H9 (cell line): Measurements from ENCODE around the gene BAG1. TPM values are rescaled to one million over a fixed set of nuclear protein-coding genes. Genes with fewer than 3 reads are reported as not detected.

Experiments
- DNase-seq: peaks from one replicate; pipeline ENCODE4 v3.0.0-alpha.2; 2017
- H2AFZ ChIP-seq: one replicate; pipeline ENCODE4 v1.6.1; 2013; ENCODE audit warnings: mild to moderate bottlenecking, low read length, control low read depth, moderate library complexity
- H2AK5ac ChIP-seq: 2 replicates; pipeline ENCODE4 v1.6.1; 2013; ENCODE audit warnings: low read length, control low read depth, mixed read lengths; ENCODE audit not compliant: insufficient read length
- H2BK120ac ChIP-seq: one replicate; pipeline ENCODE4 v1.6.1; 2013; ENCODE audit warnings: low read depth, mild to moderate bottlenecking, low read length, control low read depth, inconsistent platforms; ENCODE audit not compliant: poor library complexity, severe bottlenecking
- H2BK12ac ChIP-seq: 2 replicates; pipeline ENCODE4 v1.6.1; 2013; ENCODE audit warnings: low read length, control low read depth, mixed read lengths, low read depth; ENCODE audit not compliant: insufficient read length
- H2BK15ac ChIP-seq: 2 replicates; pipeline ENCODE4 v1.6.1; 2013; ENCODE audit warnings: low read depth, low read length, control low read depth
- H2BK20ac ChIP-seq: one replicate; pipeline ENCODE4 v1.6.1; 2013; ENCODE audit warnings: low read depth, mild to moderate bottlenecking, low read length, control low read depth, inconsistent platforms; ENCODE audit not compliant: poor library complexity, severe bottlenecking
- H2BK5ac ChIP-seq: 2 replicates; pipeline ENCODE4 v1.6.1; 2013; ENCODE audit warnings: low read length, control low read depth, mixed read lengths; ENCODE audit not compliant: insufficient read length
- H3K14ac ChIP-seq: 2 replicates; pipeline ENCODE4 v1.6.1; 2013; ENCODE audit warnings: low read length, control low read depth; ENCODE audit not compliant: insufficient read depth
- H3K18ac ChIP-seq: 2 replicates; pipeline ENCODE4 v1.6.1; 2013; ENCODE audit warnings: low read depth, mild to moderate bottlenecking, mixed read lengths, low read length, control low read depth; ENCODE audit not compliant: insufficient read length
- H3K23ac ChIP-seq: 2 replicates; pipeline ENCODE4 v1.6.1; 2013; ENCODE audit warnings: low read length, control low read depth, mixed read lengths, low read depth; ENCODE audit not compliant: insufficient read length
- H3K23me2 ChIP-seq: 2 replicates; pipeline ENCODE4 v1.6.1; 2013; ENCODE audit warnings: low read depth, mild to moderate bottlenecking, mixed read lengths, low read length, control low read depth; ENCODE audit not compliant: insufficient read length, poor library complexity, severe bottlenecking
- H3K27ac ChIP-seq: 2 replicates; pipeline ENCODE4 v1.5.1; 2013; ENCODE audit warnings: low read length, control low read depth, mixed read lengths, low read depth; ENCODE audit not compliant: insufficient read length
- H3K27me3 ChIP-seq: 2 replicates; pipeline ENCODE4 v1.6.1; 2013; ENCODE audit warnings: low read length, control low read depth, inconsistent platforms; ENCODE audit not compliant: insufficient read depth
- H3K4ac ChIP-seq: 2 replicates; pipeline ENCODE4 v1.6.1; 2013; ENCODE audit warnings: low read depth, mild to moderate bottlenecking, control low read depth, inconsistent platforms, low read length, moderate library complexity
- H3K4me1 ChIP-seq: 2 replicates; pipeline ENCODE4 v1.6.1; 2013; ENCODE audit warnings: low read length, control low read depth, inconsistent platforms; ENCODE audit not compliant: insufficient read depth
- H3K4me2 ChIP-seq: 2 replicates; pipeline ENCODE4 v1.6.1; 2013; ENCODE audit warnings: low read length, control low read depth, mixed read lengths; ENCODE audit not compliant: insufficient read length, insufficient read depth
- H3K56ac ChIP-seq: 2 replicates; pipeline ENCODE4 v1.6.1; 2013; ENCODE audit warnings: low read depth, mild to moderate bottlenecking, mixed read lengths, low read length, control low read depth; ENCODE audit not compliant: insufficient read length
- H3K79me1 ChIP-seq: 2 replicates; pipeline ENCODE4 v1.6.1; 2013; ENCODE audit warnings: low read depth, mild to moderate bottlenecking, moderate library complexity, low read length, control low read depth, inconsistent platforms; ENCODE audit not compliant: insufficient read depth, poor library complexity, severe bottlenecking
- H3K79me2 ChIP-seq: 2 replicates; pipeline ENCODE4 v1.6.1; 2013; ENCODE audit warnings: low read length, control low read depth, inconsistent platforms; ENCODE audit not compliant: insufficient read depth
- H3K9ac ChIP-seq: 2 replicates; pipeline ENCODE4 v1.6.1; 2013; ENCODE audit warnings: low read length, control low read depth, mixed read lengths; ENCODE audit not compliant: insufficient read length; ENCODE audit errors: extremely low read depth
- H3K9me3 ChIP-seq: one replicate; pipeline ENCODE4 v1.6.1; 2013; ENCODE audit warnings: low read depth, low read length, inconsistent platforms; ENCODE audit not compliant: control insufficient read depth
- H3T11ph ChIP-seq: one replicate; pipeline ENCODE4 v1.6.1; 2013; ENCODE audit warnings: mild to moderate bottlenecking, low read length, control low read depth, inconsistent platforms
- H4K20me1 ChIP-seq: one replicate; pipeline ENCODE4 v1.6.1; 2013; ENCODE audit not compliant: control insufficient read depth, insufficient read length, insufficient read depth
- H4K5ac ChIP-seq: 2 replicates; pipeline ENCODE4 v1.6.1; 2013; ENCODE audit warnings: low read depth, mild to moderate bottlenecking, mixed read lengths, low read length, control low read depth; ENCODE audit not compliant: insufficient read length
- H4K8ac ChIP-seq: replicated peaks from 2 replicates; pipeline ENCODE4 v1.6.1; 2013; ENCODE audit warnings: low read length, control low read depth, mixed read lengths, low read depth; ENCODE audit not compliant: insufficient read length
- H4K91ac ChIP-seq: 2 replicates; pipeline ENCODE4 v1.6.1; 2013; ENCODE audit warnings: low read depth, mild to moderate bottlenecking, moderate library complexity, mixed read lengths, low read length, control low read depth; ENCODE audit not compliant: insufficient read length
- H3K27ac Mint-ChIP-seq, 3 experiments: 2 replicates in 2 of 3; 3 replicates in 1 of 3; pipeline ENCODE4 v1.8.0; 2020 to 2021; ENCODE audit warnings: mixed read lengths in 3 of 3, mild to moderate bottlenecking in 1 of 3, moderate library complexity in 1 of 3
- H3K27me3 Mint-ChIP-seq: 2 replicates; pipeline ENCODE4 v1.8.0; 2021; ENCODE audit warnings: low read depth, mild to moderate bottlenecking, moderate library complexity, mixed read lengths
- H3K36me3 Mint-ChIP-seq, 3 experiments: 2 replicates in 2 of 3; 3 replicates in 1 of 3; pipeline ENCODE4 v1.8.0; 2020 to 2021; ENCODE audit warnings: low read depth in 3 of 3, mixed read lengths in 3 of 3; ENCODE audit not compliant: insufficient read depth in 1 of 3
- H3K4me1 Mint-ChIP-seq, 2 experiments: 2 replicates each; pipeline ENCODE4 v1.8.0; 2020; ENCODE audit warnings: mixed read lengths in 2 of 2
- H3K4me3 Mint-ChIP-seq, 2 experiments: 2 replicates in 1 of 2; 3 replicates in 1 of 2; pipeline ENCODE4 v1.8.0; 2020 to 2021; ENCODE audit warnings: mild to moderate bottlenecking in 2 of 2, mixed read lengths in 2 of 2, moderate library complexity in 1 of 2
- H3K9me3 Mint-ChIP-seq, 2 experiments: 2 replicates in 1 of 2; 3 replicates in 1 of 2; pipeline ENCODE4 v1.8.0; 2020; ENCODE audit warnings: mild to moderate bottlenecking in 2 of 2, mixed read lengths in 2 of 2, moderate library complexity in 1 of 2
- WGBS: extraction: QIAGEN DNeasy Blood & Tissue Kit; methylation state at CpG from one replicate; pipeline ENCODE4 v1.1.7; 2013; ENCODE audit warnings: missing lambda C conversion rate, low lambda C conversion rate, mixed read lengths; ENCODE audit not compliant: insufficient read length; ENCODE audit errors: extremely low coverage; 5-methylcytosine and 5-hydroxymethylcytosine counted together
- total RNA-seq: library from RNA; stranded (reverse); gene quantifications from 2 replicates; pipeline ENCODE4 v1.2.1, GENCODE V29; 2021
- TF ChIP-seq, protein P1 (sequence below): fragments of 200-600 bp; sonication (generic); conservative IDR thresholded peaks from 3 replicates; pipeline ENCODE4 v1.8.0; 2021; ENCODE audit warnings: antibody characterized with exemption, mild to moderate bottlenecking

BAG1 gene
- total RNA-seq, 1 experiment from 2014 or later = 66.4 TPM

DNA sequence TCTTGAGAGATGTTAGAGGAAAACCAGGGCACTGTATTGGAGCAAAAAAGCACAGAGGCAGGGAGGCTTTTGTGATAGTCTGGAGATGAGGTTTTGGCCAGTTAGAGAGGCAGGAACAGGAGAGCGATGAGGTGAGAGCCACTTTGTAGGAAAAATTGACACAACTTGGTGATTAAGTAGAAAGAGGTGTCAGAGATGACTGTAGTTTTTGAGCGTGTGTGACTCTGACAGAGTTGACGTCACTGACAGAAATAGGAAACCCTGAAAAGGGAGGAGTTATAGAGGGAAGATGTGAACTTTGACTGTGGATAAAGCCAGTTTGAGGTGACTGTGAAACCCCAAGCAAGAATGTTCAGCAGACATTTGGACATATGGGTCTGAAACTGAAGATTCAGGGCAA is 41.5 kb upstream of the BAG1 start:
- H3K27ac ChIP-seq = no peak overlapping the region
- H3K4me3 Mint-ChIP-seq = no peak overlapping the region

More for the DNA sequence above, 41.5 kb upstream of the BAG1 start:
- H4K8ac ChIP-seq = no peak overlapping the region
- no peak overlapping the region for H3K56ac ChIP-seq
- H3K23ac ChIP-seq = no peak overlapping the region
- no peaks in the 10 kb centered on the region for H3K23me2 ChIP-seq
- H3K14ac ChIP-seq = no peak overlapping the region
- WGBS = no CpG with 5 or more reads among the region's 3 CpGs
- H2BK5ac ChIP-seq = no peak overlapping the region
- no peak overlapping the region for H3K4ac ChIP-seq
- no peak overlapping the region for H3T11ph ChIP-seq
- no peak overlapping the region for H2BK12ac ChIP-seq
- no peak overlapping the region for H2BK120ac ChIP-seq
- no peak overlapping the region for H3K18ac ChIP-seq
- no peaks in the 10 kb centered on the region for H3K27me3 Mint-ChIP-seq
- no peaks in the 10 kb centered on the region for H3K9me3 Mint-ChIP-seq
- no peak overlapping the region for H4K5ac ChIP-seq
- peaks cover 20 to 50% (median 39%) of the 10 kb centered on the region in 3 experiments; a peak in 6 of 7 replicates for H3K36me3 Mint-ChIP-seq
- no peak overlapping the region for H3K4me2 ChIP-seq
- H2BK15ac ChIP-seq = no peak overlapping the region
- DNase-seq = no peak
- H3K4me1 Mint-ChIP-seq = no peaks in the 10 kb centered on the region
- H3K27me3 ChIP-seq = no peaks in the 10 kb centered on the region
- no peaks in the 10 kb centered on the region for H4K20me1 ChIP-seq
- no peak overlapping the region for H2BK20ac ChIP-seq
- H3K9me3 ChIP-seq = no peaks in the 10 kb centered on the region
- no peak overlapping the region for H2AK5ac ChIP-seq
- no peak overlapping the region for H2AFZ ChIP-seq
- no peaks in the 10 kb centered on the region for H3K79me1 ChIP-seq
- H3K27ac Mint-ChIP-seq = no peak overlapping the region
- H3K4me1 ChIP-seq = no peaks in the 10 kb centered on the region
- no peak overlapping the region for H4K91ac ChIP-seq
- H3K79me2 ChIP-seq = no peaks in the 10 kb centered on the region
- TF ChIP-seq, protein P1, sequence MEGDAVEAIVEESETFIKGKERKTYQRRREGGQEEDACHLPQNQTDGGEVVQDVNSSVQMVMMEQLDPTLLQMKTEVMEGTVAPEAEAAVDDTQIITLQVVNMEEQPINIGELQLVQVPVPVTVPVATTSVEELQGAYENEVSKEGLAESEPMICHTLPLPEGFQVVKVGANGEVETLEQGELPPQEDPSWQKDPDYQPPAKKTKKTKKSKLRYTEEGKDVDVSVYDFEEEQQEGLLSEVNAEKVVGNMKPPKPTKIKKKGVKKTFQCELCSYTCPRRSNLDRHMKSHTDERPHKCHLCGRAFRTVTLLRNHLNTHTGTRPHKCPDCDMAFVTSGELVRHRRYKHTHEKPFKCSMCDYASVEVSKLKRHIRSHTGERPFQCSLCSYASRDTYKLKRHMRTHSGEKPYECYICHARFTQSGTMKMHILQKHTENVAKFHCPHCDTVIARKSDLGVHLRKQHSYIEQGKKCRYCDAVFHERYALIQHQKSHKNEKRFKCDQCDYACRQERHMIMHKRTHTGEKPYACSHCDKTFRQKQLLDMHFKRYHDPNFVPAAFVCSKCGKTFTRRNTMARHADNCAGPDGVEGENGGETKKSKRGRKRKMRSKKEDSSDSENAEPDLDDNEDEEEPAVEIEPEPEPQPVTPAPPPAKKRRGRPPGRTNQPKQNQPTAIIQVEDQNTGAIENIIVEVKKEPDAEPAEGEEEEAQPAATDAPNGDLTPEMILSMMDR = no peak
- H3K9ac ChIP-seq = no peak overlapping the region
